HUES48 (cell line): ENCODE data around the gene HBB.

ENCODE experiments used
- H3K27ac ChIP-seq: one replicate; pipeline ENCODE4 v1.7.0; 2013; ENCODE audit warnings: low read depth, low read length, inconsistent platforms
- H3K27me3 ChIP-seq: 2 replicates; pipeline ENCODE4 v1.6.1; 2013; ENCODE audit warnings: mild to moderate bottlenecking, low read length; ENCODE audit not compliant: control insufficient read depth, insufficient read depth
- H3K36me3 ChIP-seq: 2 replicates; pipeline ENCODE4 v1.6.1; 2013; ENCODE audit warnings: low read length; ENCODE audit not compliant: control insufficient read depth, insufficient read depth
- H3K4me1 ChIP-seq: 2 replicates; pipeline ENCODE4 v1.6.1; 2013; ENCODE audit warnings: mild to moderate bottlenecking, low read length; ENCODE audit not compliant: control insufficient read depth, insufficient read depth
- H3K4me3 ChIP-seq: 2 replicates; pipeline ENCODE4 v1.5.1; 2013; ENCODE audit warnings: mild to moderate bottlenecking, low read depth, low read length
- H3K9ac ChIP-seq: 2 replicates; pipeline ENCODE4 v1.6.1; 2013; ENCODE audit warnings: mild to moderate bottlenecking, low read depth, low read length, moderate library complexity
- H3K9me3 ChIP-seq: 2 replicates; pipeline ENCODE4 v1.6.1; 2013; ENCODE audit warnings: low read length; ENCODE audit not compliant: control insufficient read depth, insufficient read depth

Gene HBB

DNA sequence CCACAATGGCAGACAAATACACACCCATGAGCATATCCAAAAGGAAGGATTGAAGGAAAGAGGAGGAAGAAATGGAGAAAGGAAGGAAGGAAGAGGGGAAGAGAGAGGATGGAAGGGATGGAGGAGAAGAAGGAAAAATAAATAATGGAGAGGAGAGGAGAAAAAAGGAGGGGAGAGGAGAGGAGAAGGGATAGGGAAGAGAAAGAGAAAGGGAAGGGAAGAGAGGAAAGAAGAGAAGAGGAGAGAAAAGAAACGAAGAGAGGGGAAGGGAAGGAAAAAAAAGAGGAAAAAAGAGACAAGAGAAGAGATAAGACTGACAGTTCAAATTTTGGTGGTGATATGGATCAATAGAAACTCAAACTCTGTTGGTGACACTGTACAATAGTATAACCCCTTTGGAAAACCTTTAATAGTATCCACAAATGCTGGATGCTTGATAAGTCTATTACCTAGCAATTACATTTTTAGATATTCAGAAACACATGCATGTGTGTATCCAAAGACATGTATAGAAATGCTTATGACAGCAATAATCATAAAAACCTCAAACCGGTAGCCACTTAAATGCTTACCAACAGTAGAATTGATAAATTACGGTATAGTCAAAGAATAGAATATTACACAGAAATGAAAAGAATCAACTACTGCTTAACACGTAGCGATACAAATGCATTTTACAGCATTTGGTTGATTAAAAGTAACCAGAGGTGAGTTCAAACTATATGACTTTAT, 8.7 kb upstream of the HBB start:
- Histone ChIP-seq H3K9me3 (no peaks in the 10 kb centered on the region), H3K9ac (no peak overlapping the region), H3K4me1 (no peaks in the 10 kb centered on the region), H3K27me3 (no peaks in the 10 kb centered on the region), H3K27ac (no peak overlapping the region), H3K36me3 (no peaks in the 10 kb centered on the region), H3K4me3 (no peak overlapping the region)

DNA sequence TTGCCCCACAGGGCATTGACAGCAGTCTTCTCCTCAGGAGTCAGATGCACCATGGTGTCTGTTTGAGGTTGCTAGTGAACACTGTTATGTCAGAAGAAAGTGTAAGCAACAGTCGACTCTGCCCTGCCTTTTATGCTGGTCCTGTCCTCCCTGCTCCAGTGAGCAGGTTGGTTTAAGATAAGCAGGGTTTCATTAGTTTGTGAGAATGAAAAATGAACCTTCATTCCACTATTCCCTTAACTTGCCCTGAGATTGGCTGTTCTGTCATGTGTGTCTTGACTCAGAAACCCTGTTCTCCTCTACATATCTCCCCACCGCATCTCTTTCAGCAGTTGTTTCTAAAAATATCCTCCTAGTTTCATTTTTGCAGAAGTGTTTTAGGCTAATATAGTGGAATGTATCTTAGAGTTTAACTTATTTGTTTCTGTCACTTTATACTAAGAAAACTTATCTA, 7.5 kb upstream of the HBB start, which contains the start of gene HBD:
Gene HBD, minus strand, starts transcription at position 103 of the 454 bp plus-strand sequence. Its CDS starts 50 bp downstream, at position 53.
- Histone ChIP-seq H3K4me1 (no peaks in the 10 kb centered on the region), H3K9me3 (no peaks in the 10 kb centered on the region), H3K27me3 (no peaks in the 10 kb centered on the region), H3K4me3 (no peak within 1 kb of the TSS), H3K36me3 (no peaks in the 10 kb centered on the region), H3K27ac (no peak within 1 kb of the TSS), H3K9ac (no peak within 1 kb of the TSS)

DNA sequence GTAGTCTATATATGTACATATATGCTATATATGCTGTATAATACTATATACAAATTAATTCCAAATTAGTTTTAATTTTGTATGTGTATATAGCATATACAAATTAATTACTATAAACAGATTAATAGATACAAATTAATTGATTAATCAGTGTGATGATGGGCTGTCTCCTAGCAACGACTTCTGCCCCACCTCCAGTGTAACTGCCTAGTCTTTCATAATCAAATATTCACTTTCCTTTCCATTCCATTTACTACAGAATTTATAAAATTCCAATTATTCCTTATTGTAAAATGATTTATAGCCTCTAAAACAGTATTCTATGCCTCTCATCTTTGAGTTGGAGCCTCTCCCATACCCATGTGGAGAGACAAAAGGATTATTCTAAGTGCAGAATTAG, 6.4 kb upstream of the HBB start:
- H3K4me3 ChIP-seq = no peak overlapping the region
- no peak overlapping the region for H3K9ac ChIP-seq
- H3K27ac ChIP-seq = no peak overlapping the region
- H3K4me1 ChIP-seq = no peaks in the 10 kb centered on the region
- no peaks in the 10 kb centered on the region for H3K9me3 ChIP-seq
- H3K36me3 ChIP-seq = no peaks in the 10 kb centered on the region
- no peaks in the 10 kb centered on the region for H3K27me3 ChIP-seq

DNA sequence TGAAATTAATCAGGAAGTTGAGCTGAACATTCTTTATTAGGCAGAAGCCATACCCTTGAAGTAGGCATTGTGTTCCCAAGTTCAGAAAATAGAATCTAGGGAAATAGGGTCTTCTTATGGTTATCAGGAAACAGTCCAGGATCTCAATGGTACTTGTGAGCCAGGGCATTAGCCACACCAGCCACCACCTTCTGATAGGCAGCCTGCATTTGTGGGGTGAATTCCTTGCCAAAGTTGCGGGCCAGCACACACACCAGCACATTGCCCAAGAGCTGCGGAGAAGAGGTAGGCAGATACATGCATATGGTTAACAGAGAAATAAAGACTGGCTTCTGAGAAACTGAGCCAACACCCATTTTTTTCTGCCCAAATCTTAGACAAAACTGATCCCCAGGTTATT, 6.0 kb upstream of the HBB start:
- no peaks in the 10 kb centered on the region for H3K27me3 ChIP-seq
- H3K36me3 ChIP-seq = no peaks in the 10 kb centered on the region
- no peak overlapping the region for H3K9ac ChIP-seq
- H3K4me3 ChIP-seq = no peak overlapping the region
- H3K27ac ChIP-seq = no peak overlapping the region
- H3K4me1 ChIP-seq = no peaks in the 10 kb centered on the region
- no peaks in the 10 kb centered on the region for H3K9me3 ChIP-seq

DNA sequence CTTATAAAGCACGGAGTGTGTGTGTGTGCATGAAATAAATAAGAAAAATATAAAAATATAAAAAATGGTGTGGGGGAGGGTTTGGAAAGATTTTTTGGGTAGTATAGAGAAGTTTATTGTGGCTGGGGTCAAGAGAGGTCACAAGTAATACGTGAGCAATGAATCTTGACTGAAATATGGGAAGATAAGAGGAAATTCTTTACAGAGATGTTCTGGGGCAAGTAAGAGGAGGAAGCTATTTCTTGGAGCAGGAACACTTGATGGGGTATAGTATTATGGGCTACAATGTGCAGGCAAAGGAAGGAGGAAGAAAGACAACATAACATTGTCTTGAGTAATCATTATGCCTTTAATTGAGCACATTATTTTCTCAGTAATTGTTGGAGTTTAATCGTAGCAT, 5.3 kb upstream of the HBB start:
- Histone ChIP-seq H3K4me1 (no peaks in the 10 kb centered on the region), H3K36me3 (no peaks in the 10 kb centered on the region), H3K9me3 (no peaks in the 10 kb centered on the region), H3K9ac (no peak overlapping the region), H3K27me3 (no peaks in the 10 kb centered on the region), H3K4me3 (no peak overlapping the region), H3K27ac (no peak overlapping the region)

DNA sequence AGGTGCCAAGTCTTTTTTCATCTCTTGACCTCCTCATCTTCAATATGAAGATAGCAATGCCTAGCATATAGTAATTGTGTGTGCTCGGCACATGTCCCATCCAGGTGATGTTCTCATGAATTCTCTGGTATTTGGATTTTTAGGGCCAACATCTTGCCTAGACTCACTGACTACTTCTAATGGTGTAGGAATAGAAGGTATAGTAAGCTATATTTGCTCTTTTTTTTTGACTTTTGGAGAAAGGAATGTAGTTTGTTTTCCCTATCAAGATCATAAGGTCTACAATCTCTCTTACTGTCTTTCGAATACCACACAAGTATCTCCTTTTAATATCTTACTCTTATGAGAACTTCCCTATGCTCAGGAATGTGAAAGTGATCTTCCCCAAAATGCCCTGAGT, 4.2 kb upstream of the HBB start:
- no peak overlapping the region for H3K9ac ChIP-seq
- no peaks in the 10 kb centered on the region for H3K36me3 ChIP-seq
- no peaks in the 10 kb centered on the region for H3K4me1 ChIP-seq
- no peak overlapping the region for H3K27ac ChIP-seq
- no peaks in the 10 kb centered on the region for H3K27me3 ChIP-seq
- H3K4me3 ChIP-seq = no peak overlapping the region
- no peaks in the 10 kb centered on the region for H3K9me3 ChIP-seq

DNA sequence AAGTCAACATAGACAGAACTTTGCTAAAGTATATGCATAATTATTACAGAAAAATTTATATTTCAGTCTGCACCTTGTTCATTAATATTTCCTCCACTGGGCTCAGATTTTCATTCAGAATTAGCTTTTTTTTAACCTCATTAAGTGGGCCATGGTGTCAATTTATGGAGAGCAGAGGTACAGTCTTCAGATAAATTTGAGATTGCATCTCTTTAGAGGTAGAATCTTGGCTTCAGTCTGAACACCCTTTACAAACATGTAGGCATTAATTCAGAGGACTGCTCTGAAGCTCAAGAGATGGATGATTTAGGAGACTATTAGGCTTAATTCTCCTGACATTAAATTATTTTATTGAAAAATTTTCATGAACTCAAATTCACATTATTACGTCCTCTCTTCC, 3.4 kb upstream of the HBB start:
- H3K9me3 ChIP-seq = no peaks in the 10 kb centered on the region
- H3K36me3 ChIP-seq = no peaks in the 10 kb centered on the region
- no peak overlapping the region for H3K9ac ChIP-seq
- H3K4me3 ChIP-seq = no peak overlapping the region
- H3K4me1 ChIP-seq = no peaks in the 10 kb centered on the region
- no peak overlapping the region for H3K27ac ChIP-seq
- H3K27me3 ChIP-seq = no peaks in the 10 kb centered on the region

DNA sequence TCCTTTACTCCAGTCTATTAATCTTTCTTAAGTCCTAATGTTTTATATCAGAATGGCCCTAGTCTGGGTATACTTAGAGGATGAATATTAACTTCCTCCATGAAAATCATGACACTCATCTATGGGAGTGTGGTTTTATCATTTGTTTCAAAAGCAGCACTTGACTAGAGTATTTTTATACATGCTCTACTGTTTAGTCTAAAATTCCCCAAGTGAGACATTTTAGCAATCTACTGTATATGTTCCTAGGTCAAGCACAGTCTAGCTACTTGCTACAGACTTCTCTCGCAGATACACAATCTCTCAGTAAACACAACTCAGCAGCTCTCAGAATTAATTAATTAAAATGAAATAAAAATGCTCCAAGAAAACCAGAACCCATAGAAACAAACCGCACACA, 2.9 kb upstream of the HBB start:
- Histone ChIP-seq H3K27me3 (no peaks in the 10 kb centered on the region), H3K36me3 (no peaks in the 10 kb centered on the region), H3K9me3 (no peaks in the 10 kb centered on the region), H3K9ac (no peak overlapping the region), H3K4me1 (no peaks in the 10 kb centered on the region), H3K27ac (no peak overlapping the region), H3K4me3 (no peak overlapping the region)

DNA sequence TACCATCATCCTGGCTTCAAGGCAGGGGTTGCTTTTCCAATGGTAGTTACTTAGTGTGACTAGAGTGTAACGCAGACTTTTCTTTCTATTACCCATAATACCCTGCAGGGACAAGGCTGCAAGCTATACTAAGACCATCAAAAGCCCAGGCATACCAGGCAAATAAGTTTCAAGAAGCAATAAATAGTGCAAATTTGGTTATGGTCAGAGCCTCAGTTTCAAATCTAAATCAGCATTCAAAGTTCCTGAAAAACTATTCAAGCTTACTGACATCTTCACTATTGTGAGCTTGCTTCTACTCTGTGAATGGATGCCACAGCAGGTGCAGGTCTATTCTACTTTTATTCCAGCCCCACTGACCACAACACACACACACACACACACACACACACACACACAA, 2.5 kb upstream of the HBB start:
- Histone ChIP-seq H3K27ac (no peak overlapping the region), H3K27me3 (no peaks in the 10 kb centered on the region), H3K9ac (no peak overlapping the region), H3K36me3 (no peaks in the 10 kb centered on the region), H3K4me1 (no peaks in the 10 kb centered on the region), H3K4me3 (no peak overlapping the region), H3K9me3 (no peaks in the 10 kb centered on the region)

DNA sequence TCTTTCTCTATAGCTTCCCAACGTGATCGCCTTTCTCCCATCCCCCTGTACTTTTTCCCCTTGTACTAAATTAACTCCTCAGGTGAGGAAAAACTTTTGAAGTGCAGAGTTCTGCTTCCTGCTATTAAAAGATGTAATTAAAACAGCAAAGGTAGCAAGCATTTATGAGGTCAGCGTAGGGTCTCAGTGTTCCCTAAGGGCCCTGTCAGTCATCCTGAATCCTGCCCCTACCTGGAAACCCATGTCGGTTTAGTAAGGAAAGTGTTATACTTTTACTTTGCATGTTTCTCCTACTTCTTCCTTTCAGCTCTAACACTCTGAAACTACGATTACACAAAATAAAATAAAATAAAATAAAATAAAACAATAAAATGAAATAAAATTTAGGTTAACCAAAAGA, 1.3 kb upstream of the HBB start:
- H3K9ac ChIP-seq = no peak overlapping the region
- no peak overlapping the region for H3K27ac ChIP-seq
- H3K36me3 ChIP-seq = no peaks in the 10 kb centered on the region
- H3K9me3 ChIP-seq = no peaks in the 10 kb centered on the region
- no peaks in the 10 kb centered on the region for H3K27me3 ChIP-seq
- H3K4me1 ChIP-seq = no peaks in the 10 kb centered on the region
- H3K4me3 ChIP-seq = no peak overlapping the region

DNA sequence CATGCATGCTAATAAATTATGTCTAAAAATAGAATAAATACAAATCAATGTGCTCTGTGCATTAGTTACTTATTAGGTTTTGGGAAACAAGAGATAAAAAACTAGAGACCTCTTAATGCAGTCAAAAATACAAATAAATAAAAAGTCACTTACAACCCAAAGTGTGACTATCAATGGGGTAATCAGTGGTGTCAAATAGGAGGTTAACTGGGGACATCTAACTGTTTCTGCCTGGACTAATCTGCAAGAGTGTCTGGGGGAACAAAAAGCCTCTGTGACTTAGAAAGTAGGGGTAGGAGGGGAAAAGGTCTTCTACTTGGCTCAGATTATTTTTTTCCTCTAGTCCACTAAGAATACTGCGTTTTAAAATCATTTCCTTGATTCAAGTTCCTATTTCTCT, 810 bp upstream of the HBB start:
- Histone ChIP-seq H3K36me3 (no peaks in the 10 kb centered on the region), H3K4me3 (no peak overlapping the region), H3K27ac (no peak overlapping the region), H3K9ac (no peak overlapping the region), H3K9me3 (peaks cover under 1% of the 10 kb centered on the region; the same call in 1 of the 2 replicates), H3K4me1 (no peaks in the 10 kb centered on the region), H3K27me3 (no peaks in the 10 kb centered on the region)
